Body of pancreas (tissue), 4 donors: ENCODE data around the gene TLE1.

Experiments
- CTCF ChIP-seq, 7 experiments: fragments of 450-650 bp in 4 of 7; fragments of 200-600 bp in 3 of 7; sonication (generic) in 3 of 7; IDR thresholded peaks; one replicate each; pipeline ENCODE4 v1.5.1; 2016 to 2019; ENCODE audit warnings: antibody characterized with exemption in 7 of 7
- POLR2A ChIP-seq, 3 donors: fragments of 450-650 bp; IDR thresholded peaks; one replicate each; pipeline ENCODE4 v1.6.1; 2016; ENCODE audit warnings: antibody characterized with exemption in 3 of 3, mild to moderate bottlenecking in 2 of 3

- TF ChIP-seq POLR2A (IDR thresholded peaks at IDR 0.05): no peak
- TF ChIP-seq CTCF (IDR thresholded peaks at IDR 0.05): no peak
Measured at GRCh38 chr9:81618923-81619322, 70.4 kb downstream of the TLE1 start.
